ENCODE results near the gene P4HB. TPM values are rescaled to one million over a fixed set of nuclear protein-coding genes. Genes with fewer than 3 reads are reported as not detected.

P4HB gene
- total RNA-seq, result 100 to 1,000 TPM; 385 to 594 (median 472) TPM

DNA sequence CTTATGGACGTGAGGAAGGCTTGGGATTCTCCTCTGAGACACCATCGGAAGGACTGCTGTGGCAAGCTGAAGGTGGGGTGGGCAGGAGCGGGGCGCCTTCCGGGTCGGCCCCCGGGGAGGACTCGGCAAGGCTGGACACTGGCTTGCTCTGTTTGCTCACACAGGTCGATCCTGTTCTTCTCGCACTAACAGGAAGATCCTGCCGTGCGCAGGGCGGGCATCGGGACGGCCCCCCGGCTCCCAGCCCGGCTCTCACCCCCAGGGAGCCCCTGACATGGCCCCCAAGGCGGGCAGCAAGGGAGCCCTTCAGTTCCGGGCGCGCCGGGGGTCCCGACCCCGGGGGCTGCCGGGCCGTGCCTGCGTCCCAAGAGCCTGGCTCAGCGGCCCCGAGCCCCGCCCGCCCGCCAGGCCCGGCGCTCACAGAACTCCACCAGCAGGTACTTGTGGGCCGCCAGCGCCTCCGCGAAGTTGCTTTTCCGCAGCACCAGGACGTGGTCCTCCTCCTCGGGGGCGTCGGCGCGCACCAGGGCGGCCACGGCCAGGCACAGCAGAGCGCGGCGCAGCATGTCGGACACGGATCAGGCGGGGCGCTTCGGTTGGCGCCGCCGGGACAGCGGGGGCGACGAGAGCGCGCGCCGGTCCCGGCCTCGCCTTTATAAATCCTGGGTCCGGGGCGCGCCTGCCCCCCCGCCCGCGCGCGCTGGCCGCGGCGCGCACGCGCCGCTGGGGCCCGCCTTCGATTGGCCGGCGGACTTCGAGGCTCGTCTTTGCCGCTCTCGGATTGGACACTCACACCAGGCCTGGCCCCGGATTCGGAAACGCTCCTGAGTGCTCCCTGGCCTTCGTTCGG, at the start of gene P4HB:
Gene P4HB (minus strand): TSS at position 630 of the 850 bp plus-strand sequence. CDS start 64 bp downstream, at position 566.
- DNase-seq (ENCODE audit: low spot score in 2 of 2), result no peak
- Histone ChIP-seq H3K27me3 (no peaks in the 10 kb centered on the region), H3K36me3 (peaks cover 0 to 60% (median 3%) of the 10 kb centered on the region in 3 donors), H3K4me1 (peaks cover 0 to 71% (median 34%) of the 10 kb centered on the region in 4 donors), H3K4me3 (peak within 1 kb of the TSS; percentile 87 to 100 (median 94)), H3K9me3 (no peaks in the 10 kb centered on the region), H3K27ac (peak within 1 kb of the TSS; percentile 74 to 98 (median 98))
- 0 to 2% methylated on average over 9 to 76 of the region's 95 CpGs for WGBS, 2 donors
- peak; percentile 55 to 59 for TF ChIP-seq POLR2A (IDR thresholded peaks at IDR 0.05)
- TF ChIP-seq, protein P1, sequence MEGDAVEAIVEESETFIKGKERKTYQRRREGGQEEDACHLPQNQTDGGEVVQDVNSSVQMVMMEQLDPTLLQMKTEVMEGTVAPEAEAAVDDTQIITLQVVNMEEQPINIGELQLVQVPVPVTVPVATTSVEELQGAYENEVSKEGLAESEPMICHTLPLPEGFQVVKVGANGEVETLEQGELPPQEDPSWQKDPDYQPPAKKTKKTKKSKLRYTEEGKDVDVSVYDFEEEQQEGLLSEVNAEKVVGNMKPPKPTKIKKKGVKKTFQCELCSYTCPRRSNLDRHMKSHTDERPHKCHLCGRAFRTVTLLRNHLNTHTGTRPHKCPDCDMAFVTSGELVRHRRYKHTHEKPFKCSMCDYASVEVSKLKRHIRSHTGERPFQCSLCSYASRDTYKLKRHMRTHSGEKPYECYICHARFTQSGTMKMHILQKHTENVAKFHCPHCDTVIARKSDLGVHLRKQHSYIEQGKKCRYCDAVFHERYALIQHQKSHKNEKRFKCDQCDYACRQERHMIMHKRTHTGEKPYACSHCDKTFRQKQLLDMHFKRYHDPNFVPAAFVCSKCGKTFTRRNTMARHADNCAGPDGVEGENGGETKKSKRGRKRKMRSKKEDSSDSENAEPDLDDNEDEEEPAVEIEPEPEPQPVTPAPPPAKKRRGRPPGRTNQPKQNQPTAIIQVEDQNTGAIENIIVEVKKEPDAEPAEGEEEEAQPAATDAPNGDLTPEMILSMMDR (IDR thresholded peaks at IDR 0.05), result no peak

DNA sequence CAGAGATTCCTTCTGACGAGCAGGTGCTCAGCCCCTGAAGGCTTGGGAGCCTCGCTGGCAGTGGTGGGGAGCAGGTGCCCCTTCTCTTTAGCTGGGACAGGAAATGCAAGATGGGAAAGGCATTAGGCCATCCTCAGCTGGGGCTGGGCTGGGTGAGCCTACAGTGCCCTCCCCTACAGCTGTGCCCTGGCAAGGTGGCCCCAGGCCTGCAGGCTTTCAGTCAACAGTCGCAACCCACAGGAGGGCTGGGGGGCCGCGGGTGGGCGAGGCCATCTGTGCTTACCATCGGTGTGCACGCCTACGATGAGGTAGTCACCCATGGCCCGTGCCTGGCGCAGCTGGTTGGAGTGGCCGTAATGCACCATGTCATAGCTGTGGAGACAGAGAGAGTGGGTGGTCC, 48.9 kb upstream of the P4HB start:
- Histone ChIP-seq H3K9me3 (no peaks in the 10 kb centered on the region), H3K4me1 (peaks cover 0 to 24% (median 15%) of the 10 kb centered on the region in 4 donors), H3K36me3 (peaks cover 0 to 77% (median 1%) of the 10 kb centered on the region in 3 donors), H3K4me3 (no peak overlapping the region), H3K27ac (no peak overlapping the region), H3K27me3 (no peaks in the 10 kb centered on the region)
- WGBS, 2 donors, result 92 to 93% methylated on average over 9 to 12 of the region's 12 CpGs
- no peak for TF ChIP-seq EP300 (IDR thresholded peaks at IDR 0.05)
- TF ChIP-seq POLR2A (IDR thresholded peaks at IDR 0.05), result no peak
- TF ChIP-seq, protein P1 (IDR thresholded peaks at IDR 0.05), result no peak
- no peak for DNase-seq (ENCODE audit: low spot score in 2 of 2)

DNA sequence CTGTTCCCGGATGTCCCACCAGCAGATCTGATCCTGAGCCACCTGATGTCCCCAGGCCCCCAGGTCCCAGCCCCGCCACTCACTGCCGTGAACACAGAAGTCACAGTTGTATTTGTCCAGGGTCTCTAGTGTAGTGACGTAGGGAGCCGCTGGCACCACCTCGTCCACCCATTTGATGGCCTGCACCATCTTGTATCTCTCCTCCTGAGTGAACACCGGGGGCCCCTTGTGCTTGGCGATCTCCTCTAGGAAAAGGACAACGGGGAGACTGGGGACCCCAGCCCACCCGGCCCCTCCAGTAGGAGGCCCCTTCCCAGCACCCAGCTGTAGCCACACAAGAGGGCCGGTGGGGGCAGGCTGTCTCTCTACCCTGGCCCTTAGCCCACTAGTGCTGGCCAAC, 48.5 kb upstream of the P4HB start:
- DNase-seq (ENCODE audit: low spot score in 2 of 2), result no peak
- TF ChIP-seq, protein P1 (IDR thresholded peaks at IDR 0.05), result no peak
- TF ChIP-seq POLR2A (IDR thresholded peaks at IDR 0.05) (no peak), EP300 (IDR thresholded peaks at IDR 0.05) (no peak)
- no peak overlapping the region for H3K27ac ChIP-seq
- H3K36me3 ChIP-seq, result peaks cover 0 to 77% (median 0%) of the 10 kb centered on the region in 3 donors
- WGBS, 2 donors, result 91 to 94% methylated on average over 7 to 9 of the region's 11 CpGs
- no peak overlapping the region for H3K4me3 ChIP-seq
- no peaks in the 10 kb centered on the region for H3K27me3 ChIP-seq
- H3K9me3 ChIP-seq, result no peaks in the 10 kb centered on the region
- peaks cover 0 to 24% (median 15%) of the 10 kb centered on the region in 4 donors for H3K4me1 ChIP-seq

DNA sequence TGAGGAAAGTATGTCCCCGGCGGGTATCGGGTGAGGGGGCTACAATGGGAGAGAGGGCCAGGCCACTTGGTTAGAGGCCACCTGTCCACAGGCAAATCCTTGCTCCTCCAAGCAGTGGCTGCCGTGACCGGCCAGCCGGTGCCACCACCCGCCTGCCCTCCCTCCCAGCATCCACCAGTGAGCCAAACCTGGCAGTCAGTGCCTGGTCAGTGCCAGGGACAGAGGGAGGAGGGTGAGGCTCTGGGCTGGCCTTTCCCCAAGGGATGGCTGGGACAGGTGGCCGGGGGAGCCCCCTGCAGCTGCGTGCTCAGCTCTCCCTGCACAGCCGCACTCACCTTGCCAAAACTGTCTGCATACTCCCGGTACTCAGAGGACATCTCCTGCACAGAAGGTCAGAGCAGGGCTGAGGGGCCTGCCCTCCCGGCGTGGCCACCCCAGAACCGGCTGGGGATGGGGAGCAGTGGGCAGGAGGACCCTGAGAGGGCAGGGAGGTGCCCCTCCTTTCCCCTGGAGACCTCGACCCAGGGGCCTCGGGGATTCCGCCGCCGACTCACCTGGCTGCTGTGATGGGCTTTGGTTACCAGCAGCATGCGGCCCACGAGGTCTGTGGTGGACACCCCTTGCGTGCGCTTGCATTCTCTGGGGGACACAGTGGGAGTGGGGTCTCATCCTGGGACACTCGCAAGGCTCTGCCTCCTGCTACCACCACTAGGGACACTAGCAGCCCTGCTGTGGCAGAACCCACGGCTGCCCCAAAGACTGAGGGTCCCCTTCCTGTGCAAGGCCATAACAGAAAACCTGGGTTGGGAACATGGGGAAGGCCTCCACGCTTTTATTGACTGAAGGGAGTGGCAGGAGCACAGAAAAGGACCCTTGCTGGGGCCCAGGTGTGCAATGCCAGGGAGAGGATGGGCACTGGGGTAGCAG, 47.1 kb upstream of the P4HB start:
- WGBS, 2 donors, result 91 to 94% methylated on average over 16 to 17 of the region's 26 CpGs
- Histone ChIP-seq H3K27ac (no peak overlapping the region), H3K4me3 (no peak overlapping the region), H3K4me1 (peaks cover 0 to 30% (median 19%) of the 10 kb centered on the region in 4 donors), H3K9me3 (no peaks in the 10 kb centered on the region), H3K36me3 (peaks cover 0 to 68% (median 0%) of the 10 kb centered on the region in 3 donors), H3K27me3 (peaks cover 0 to 2% of the 10 kb centered on the region in 2 donors)
- DNase-seq (ENCODE audit: low spot score in 2 of 2), result no peak
- TF ChIP-seq EP300 (IDR thresholded peaks at IDR 0.05), result no peak
- TF ChIP-seq, protein P1 (IDR thresholded peaks at IDR 0.05), result no peak

Measured in tibial nerve (tissue), 4 donors.